ENCODE measurements around the gene HELB. TPM values are rescaled to one million over a fixed set of nuclear protein-coding genes. Genes with fewer than 3 reads are reported as not detected.

The HELB gene
- total RNA-seq, 1 experiment from 2014 or later = 9.3 TPM

DNA sequence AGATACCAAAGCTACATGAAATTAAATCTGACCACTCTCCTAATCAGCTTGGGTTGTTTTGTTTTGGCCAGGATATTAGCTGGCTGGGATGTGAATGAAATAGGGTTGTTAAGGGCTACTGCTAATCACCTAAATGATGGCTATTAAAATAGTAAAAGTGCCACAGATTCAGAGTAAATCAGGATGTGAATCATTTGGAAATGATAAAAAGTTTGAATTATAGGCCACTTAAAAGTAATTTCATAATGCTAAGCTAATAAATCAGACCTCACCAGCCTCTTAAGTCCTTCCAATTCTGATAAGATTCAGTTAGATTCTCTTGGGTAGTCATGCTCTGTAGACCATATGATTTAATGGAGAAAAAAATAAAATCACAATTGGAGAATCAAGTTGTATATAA is 12.0 kb downstream of the HELB start:
- no peak overlapping the region for H2AFZ ChIP-seq (ENCODE audit: low read depth, low read length, poor library complexity, severe bottlenecking)
- H3K27ac ChIP-seq (ENCODE audit: low read depth, low read length) = no peak overlapping the region
- BruUV-seq (replicated peaks) = no TSS peak
- H3K4me3 ChIP-seq (replicated peaks in 1 of 2; ENCODE audit: low read depth in 1 of 2, low read length in 2 of 2) = no peak overlapping the region
- intact Hi-C loops (cut with micrococcal nuclease) = no loop called here
- no peak for ATAC-seq
- TF ChIP-seq POLR2AphosphoS5 (IDR thresholded peaks at IDR 0.05; ENCODE audit: low read depth, low read length) (no peak), SRF (IDR thresholded peaks at IDR 0.05; ENCODE audit: low read depth) (no peak), RAD21 (IDR thresholded peaks at IDR 0.05; ENCODE audit: low read depth) (no peak), FOSL1 (IDR thresholded peaks at IDR 0.05; ENCODE audit: low read depth) (no peak), EZH2phosphoT487 (IDR thresholded peaks at IDR 0.05; ENCODE audit: borderline replicate concordance) (no peak)
- TF ChIP-seq, protein P1, sequence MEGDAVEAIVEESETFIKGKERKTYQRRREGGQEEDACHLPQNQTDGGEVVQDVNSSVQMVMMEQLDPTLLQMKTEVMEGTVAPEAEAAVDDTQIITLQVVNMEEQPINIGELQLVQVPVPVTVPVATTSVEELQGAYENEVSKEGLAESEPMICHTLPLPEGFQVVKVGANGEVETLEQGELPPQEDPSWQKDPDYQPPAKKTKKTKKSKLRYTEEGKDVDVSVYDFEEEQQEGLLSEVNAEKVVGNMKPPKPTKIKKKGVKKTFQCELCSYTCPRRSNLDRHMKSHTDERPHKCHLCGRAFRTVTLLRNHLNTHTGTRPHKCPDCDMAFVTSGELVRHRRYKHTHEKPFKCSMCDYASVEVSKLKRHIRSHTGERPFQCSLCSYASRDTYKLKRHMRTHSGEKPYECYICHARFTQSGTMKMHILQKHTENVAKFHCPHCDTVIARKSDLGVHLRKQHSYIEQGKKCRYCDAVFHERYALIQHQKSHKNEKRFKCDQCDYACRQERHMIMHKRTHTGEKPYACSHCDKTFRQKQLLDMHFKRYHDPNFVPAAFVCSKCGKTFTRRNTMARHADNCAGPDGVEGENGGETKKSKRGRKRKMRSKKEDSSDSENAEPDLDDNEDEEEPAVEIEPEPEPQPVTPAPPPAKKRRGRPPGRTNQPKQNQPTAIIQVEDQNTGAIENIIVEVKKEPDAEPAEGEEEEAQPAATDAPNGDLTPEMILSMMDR (IDR thresholded peaks at IDR 0.05 in 2 of 3, conservative IDR thresholded peaks at IDR 0.05 in 1 of 3; ENCODE audit: borderline replicate concordance in 1 of 3, insufficient read depth in 1 of 3, low read depth in 2 of 3, low read length in 2 of 3) = no peak
- ChIA-PET CTCF (no interaction called here), POLR2A (interaction anchor here (2.0 kb wide), 1 partner anchor 12 kb away, joined by 4 read pairs; the partner anchor contains the start of gene HELB), RAD21 (ENCODE audit: low non-redundant PET in 1 of 2, low total read pairs in 2 of 2, uncharacterized antibody in 2 of 2, unreplicated experiment in 2 of 2) (no interaction called here)
- peaks cover 4 to 6% of the 10 kb centered on the region in 2 experiments; a peak in 2 of 4 replicates for H3K36me3 ChIP-seq (ENCODE audit: control insufficient read depth in 1 of 2, insufficient read depth in 2 of 2, low read length in 2 of 2)
- H3K4me1 ChIP-seq (ENCODE audit: control insufficient read depth in 1 of 2, insufficient read depth in 2 of 2, low read length in 2 of 2) = no peaks in the 10 kb centered on the region
- H3K9me3 ChIP-seq (ENCODE audit: control insufficient read depth in 1 of 2, insufficient read depth in 1 of 2, low read depth in 1 of 2, low read length in 2 of 2) = no peaks in the 10 kb centered on the region
- H3K4me2 ChIP-seq (ENCODE audit: low read length) = no peak overlapping the region
- H3K9me2 ChIP-seq (ENCODE audit: insufficient read depth) = no peaks in the 10 kb centered on the region; the same call in 1 of the 2 replicates
- DNase-seq (ENCODE audit: low read depth, low spot score) = no peak
- H3K27me3 ChIP-seq (ENCODE audit: insufficient read depth, low read length) = no peaks in the 10 kb centered on the region
- H3K9ac ChIP-seq (ENCODE audit: low read length) = no peak overlapping the region
- no peaks in the 10 kb centered on the region for H3K79me2 ChIP-seq (ENCODE audit: insufficient read depth, low read length)
- H4K20me1 ChIP-seq (ENCODE audit: insufficient read depth) = no peaks in the 10 kb centered on the region

GRCh38 chr12:66319266-66319954 is 17.1 kb downstream of the HELB start:
- no peaks in the 10 kb centered on the region for H3K9me3 ChIP-seq (ENCODE audit: control insufficient read depth in 1 of 2, insufficient read depth in 1 of 2, low read depth in 1 of 2, low read length in 2 of 2)
- no peaks in the 10 kb centered on the region for H3K27me3 ChIP-seq (ENCODE audit: insufficient read depth, low read length)
- no peaks in the 10 kb centered on the region for H3K4me1 ChIP-seq (ENCODE audit: control insufficient read depth in 1 of 2, insufficient read depth in 2 of 2, low read length in 2 of 2)
- no peak overlapping the region for H3K9ac ChIP-seq (ENCODE audit: low read length)
- H3K36me3 ChIP-seq (ENCODE audit: control insufficient read depth in 1 of 2, insufficient read depth in 2 of 2, low read length in 2 of 2) = no peaks in the 10 kb centered on the region
- H3K4me2 ChIP-seq (ENCODE audit: low read length) = no peak overlapping the region
- H4K20me1 ChIP-seq (ENCODE audit: insufficient read depth) = no peaks in the 10 kb centered on the region; the same call in 1 of the 2 replicates
- RAD21 ChIA-PET (ENCODE audit: low non-redundant PET in 1 of 2, low total read pairs in 2 of 2, uncharacterized antibody in 2 of 2, unreplicated experiment in 2 of 2) = no interaction called here
- DNase-seq (ENCODE audit: low read depth, low spot score) (no peak), ATAC-seq (no peak)
- CTCF ChIA-PET = no interaction called here
- POLR2A ChIA-PET = no interaction called here
- no peaks in the 10 kb centered on the region; the same call in 1 of the 2 replicates for H3K9me2 ChIP-seq (ENCODE audit: insufficient read depth)
- BruUV-seq (replicated peaks) = no TSS peak
- no peak overlapping the region for H3K27ac ChIP-seq (ENCODE audit: low read depth, low read length)
- no peak overlapping the region for H3K4me3 ChIP-seq (replicated peaks in 1 of 2; ENCODE audit: low read depth in 1 of 2, low read length in 2 of 2)
- H2AFZ ChIP-seq (ENCODE audit: low read depth, low read length, poor library complexity, severe bottlenecking) = no peak overlapping the region
- intact Hi-C loops (cut with micrococcal nuclease) = no loop called here
- no peaks in the 10 kb centered on the region for H3K79me2 ChIP-seq (ENCODE audit: insufficient read depth, low read length)
- TF ChIP-seq, protein P2, sequence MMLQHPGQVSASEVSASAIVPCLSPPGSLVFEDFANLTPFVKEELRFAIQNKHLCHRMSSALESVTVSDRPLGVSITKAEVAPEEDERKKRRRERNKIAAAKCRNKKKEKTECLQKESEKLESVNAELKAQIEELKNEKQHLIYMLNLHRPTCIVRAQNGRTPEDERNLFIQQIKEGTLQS (IDR thresholded peaks at IDR 0.05) = no peak
- TF ChIP-seq ZFX (IDR thresholded peaks at IDR 0.05) (no peak), SRF (IDR thresholded peaks at IDR 0.05; ENCODE audit: low read depth) (no peak), REST (IDR thresholded peaks at IDR 0.05; ENCODE audit: low read depth) (no peak), ZNF274 (IDR thresholded peaks at IDR 0.05; ENCODE audit: low read depth, low read length) (no peak), YY1 (IDR thresholded peaks at IDR 0.05; ENCODE audit: extremely low read depth, insufficient replicate concordance, low read depth, low read length) (no peak), ELF1 (IDR thresholded peaks at IDR 0.05; ENCODE audit: borderline replicate concordance, low read depth) (no peak)

Data from HCT116 (cell line).